ENCODE results near the gene CCDC40.

The CCDC40 gene

DNA sequence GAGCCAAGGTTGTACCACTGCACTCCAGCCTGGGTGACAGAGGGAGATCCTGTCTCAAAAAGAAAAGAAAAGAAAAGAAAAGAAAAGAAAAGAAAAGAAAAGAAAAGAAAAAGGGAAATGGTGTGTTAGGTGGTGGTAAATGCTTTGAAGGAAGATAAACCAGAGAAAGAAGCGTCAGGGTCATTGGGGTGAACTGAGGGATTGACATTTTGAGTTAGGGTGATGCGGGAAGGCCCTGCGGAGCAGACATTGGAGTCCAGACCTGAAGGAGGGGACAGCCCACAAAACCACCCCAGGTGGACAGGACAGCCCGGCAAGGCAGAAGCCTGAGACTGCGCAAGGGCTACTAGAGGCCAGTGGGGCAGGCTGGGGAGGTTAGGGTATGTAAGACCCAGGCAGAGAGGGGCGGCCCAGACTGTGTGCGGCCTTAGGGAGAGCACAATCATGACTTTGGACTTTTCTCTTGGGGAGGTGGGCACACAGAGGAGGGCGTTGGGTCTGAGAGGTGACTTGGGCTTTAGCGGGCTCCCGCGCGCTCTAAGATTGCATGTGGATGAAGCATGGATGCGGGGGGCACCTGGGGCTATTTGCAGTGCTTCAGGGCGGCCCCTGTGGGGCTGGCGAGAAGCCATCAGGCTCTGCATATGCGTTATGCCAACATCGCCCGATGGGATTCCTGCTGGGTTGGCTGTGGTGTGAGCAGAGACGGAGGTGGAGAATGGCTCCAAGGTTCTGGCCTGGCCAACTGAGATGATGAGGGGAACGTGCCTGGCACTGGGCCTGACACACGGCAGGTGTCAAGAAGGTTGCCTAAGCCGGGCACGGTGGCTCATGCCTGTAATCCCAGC is 61.6 kb downstream of the CCDC40 start:
- DNase-seq (ENCODE audit: extremely low read depth in 1 of 2, low read depth in 1 of 2): no peak

DNA sequence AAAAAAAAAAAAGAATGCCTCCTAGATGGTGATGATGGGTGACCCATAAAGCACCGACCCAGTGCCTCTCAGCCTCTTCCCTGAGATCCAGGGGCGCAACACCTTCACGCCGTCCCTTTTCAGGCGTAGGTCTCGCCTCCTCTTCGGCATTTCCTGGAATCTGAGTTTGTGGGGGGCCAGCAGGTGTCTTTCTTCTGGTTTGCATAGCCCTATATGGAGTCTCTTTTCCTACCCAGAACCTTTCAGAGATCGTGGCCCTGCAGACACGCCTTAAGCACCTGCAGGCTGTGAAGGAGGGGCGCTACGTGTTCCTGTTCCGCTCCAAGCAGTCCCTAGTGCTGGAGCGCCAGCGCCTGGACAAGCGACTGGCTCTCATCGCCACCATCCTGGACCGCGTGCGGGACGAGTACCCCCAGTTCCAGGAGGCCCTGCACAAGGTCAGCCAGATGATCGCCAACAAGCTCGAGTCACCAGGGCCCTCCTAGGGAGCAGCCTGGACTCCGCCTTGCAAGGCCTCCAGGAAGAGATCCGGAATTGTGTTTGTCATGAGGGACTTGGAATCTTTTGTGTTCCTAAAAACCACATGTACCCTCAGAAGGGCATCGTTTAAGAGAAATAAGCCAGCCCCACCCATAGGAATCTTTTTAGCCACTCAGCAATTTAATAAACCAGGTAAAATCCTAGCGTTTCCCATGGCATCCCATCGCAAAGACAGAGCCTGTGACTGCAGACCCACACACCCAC is 63.0 kb downstream of the CCDC40 start:
- DNase-seq (ENCODE audit: extremely low read depth in 1 of 2, low read depth in 1 of 2): no peak

DNA sequence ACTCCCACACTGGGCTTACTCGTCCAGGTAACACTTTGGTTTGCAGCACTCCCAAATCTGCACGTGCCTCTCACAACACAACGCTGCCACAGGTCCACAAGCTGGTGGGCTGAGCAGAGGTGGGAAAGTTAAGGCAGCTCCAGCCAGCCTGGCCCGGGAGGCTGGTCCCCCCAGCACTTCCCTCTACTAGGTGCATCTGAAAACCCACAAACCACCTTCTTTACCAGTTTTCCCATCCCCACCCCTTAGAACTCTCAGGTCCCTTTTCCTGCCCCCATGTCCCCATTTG is 63.5 kb downstream of the CCDC40 start:
- no peak for DNase-seq (ENCODE audit: extremely low read depth in 1 of 2, low read depth in 1 of 2)

DNA sequence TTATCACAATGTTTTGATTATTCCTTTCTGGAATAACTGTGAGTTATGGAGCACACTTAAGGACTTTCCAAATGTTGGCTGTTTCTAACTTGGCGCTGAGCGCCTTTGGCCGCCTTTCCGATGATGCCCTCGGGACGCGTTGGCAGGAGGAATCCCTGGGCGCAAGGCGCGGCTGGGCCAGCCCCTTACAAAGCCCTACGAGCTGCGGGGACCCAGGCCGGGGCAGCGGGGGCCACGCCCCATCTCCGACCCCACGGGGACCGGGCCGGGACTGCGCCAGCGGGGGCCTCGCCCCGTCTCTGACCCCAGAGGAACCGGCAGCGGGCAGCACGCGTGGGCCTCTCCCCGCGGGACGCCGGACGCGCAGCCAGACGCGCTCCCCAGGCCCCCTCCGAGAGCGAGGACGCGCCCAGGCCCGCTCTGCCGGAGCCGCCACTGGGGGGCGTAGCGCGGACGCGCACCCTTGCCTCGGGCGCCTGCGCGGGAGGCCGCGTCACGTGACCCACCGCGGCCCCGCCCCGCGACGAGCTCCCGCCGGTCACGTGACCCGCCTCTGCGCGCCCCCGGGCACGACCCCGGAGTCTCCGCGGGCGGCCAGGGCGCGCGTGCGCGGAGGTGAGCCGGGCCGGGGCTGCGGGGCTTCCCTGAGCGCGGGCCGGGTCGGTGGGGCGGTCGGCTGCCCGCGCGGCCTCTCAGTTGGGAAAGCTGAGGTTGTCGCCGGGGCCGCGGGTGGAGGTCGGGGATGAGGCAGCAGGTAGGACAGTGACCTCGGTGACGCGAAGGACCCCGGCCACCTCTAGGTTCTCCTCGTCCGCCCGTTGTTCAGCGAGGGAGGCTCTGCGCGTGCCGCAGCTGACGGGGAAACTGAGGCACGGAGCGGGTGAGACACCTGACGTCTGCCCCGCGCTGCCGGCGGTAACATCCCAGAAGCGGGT is 64.8 kb downstream of the CCDC40 start, which contains the start of gene GAA:
TSS of gene GAA (plus strand) at position 571 of the 935 bp plus-strand sequence. CDS start 3,006 bp downstream, outside the sequence.
- peak; percentile 66 to 79 for DNase-seq (ENCODE audit: extremely low read depth in 1 of 2, low read depth in 1 of 2)

DNA sequence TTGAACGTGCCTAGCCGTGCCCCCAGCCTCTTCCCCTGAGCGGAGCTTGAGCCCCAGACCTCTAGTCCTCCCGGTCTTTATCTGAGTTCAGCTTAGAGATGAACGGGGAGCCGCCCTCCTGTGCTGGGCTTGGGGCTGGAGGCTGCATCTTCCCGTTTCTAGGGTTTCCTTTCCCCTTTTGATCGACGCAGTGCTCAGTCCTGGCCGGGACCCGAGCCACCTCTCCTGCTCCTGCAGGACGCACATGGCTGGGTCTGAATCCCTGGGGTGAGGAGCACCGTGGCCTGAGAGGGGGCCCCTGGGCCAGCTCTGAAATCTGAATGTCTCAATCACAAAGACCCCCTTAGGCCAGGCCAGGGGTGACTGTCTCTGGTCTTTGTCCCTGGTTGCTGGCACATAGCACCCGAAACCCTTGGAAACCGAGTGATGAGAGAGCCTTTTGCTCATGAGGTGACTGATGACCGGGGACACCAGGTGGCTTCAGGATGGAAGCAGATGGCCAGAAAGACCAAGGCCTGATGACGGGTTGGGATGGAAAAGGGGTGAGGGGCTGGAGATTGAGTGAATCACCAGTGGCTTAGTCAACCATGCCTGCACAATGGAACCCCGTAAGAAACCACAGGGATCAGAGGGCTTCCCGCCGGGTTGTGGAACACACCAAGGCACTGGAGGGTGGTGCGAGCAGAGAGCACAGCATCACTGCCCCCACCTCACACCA is 65.7 kb downstream of the CCDC40 start:
- DNase-seq (ENCODE audit: extremely low read depth in 1 of 2, low read depth in 1 of 2): no peak

DNA sequence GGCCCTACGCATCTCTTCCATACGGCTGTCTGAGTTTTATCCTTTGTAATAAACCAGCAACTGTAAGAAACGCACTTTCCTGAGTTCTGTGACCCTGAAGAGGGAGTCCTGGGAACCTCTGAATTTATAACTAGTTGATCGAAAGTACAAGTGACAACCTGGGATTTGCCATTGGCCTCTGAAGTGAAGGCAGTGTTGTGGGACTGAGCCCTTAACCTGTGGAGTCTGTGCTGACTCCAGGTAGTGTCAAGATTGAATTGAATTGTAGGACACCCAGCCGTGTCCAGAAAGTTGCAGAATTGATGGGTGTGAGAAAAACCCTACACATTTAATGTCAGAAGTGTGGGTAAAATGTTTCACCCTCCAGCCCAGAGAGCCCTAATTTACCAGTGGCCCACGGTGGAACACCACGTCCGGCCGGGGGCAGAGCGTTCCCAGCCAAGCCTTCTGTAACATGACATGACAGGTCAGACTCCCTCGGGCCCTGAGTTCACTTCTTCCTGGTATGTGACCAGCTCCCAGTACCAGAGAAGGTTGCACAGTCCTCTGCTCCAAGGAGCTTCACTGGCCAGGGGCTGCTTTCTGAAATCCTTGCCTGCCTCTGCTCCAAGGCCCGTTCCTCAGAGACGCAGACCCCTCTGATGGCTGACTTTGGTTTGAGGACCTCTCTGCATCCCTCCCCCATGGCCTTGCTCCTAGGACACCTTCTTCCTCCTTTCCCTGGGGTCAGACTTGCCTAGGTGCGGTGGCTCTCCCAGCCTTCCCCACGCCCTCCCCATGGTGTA is 66.4 kb downstream of the CCDC40 start:
- no peak for DNase-seq (ENCODE audit: extremely low read depth in 1 of 2, low read depth in 1 of 2)

DNA sequence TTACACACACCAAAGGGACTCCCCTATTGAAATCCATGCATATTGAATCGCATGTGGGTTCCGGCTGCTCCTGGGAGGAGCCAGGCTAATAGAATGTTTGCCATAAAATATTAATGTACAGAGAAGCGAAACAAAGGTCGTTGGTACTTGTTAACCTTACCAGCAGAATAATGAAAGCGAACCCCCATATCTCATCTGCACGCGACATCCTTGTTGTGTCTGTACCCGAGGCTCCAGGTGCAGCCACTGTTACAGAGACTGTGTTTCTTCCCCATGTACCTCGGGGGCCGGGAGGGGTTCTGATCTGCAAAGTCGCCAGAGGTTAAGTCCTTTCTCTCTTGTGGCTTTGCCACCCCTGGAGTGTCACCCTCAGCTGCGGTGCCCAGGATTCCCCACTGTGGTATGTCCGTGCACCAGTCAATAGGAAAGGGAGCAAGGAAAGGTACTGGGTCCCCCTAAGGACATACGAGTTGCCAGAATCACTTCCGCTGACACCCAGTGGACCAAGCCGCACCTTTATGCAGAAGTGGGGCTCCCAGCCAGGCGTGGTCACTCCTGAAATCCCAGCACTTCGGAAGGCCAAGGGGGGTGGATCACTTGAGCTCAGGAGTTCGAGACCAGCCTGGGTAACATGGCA is 67.1 kb downstream of the CCDC40 start:
- no peak for DNase-seq (ENCODE audit: extremely low read depth in 1 of 2, low read depth in 1 of 2)

DNA sequence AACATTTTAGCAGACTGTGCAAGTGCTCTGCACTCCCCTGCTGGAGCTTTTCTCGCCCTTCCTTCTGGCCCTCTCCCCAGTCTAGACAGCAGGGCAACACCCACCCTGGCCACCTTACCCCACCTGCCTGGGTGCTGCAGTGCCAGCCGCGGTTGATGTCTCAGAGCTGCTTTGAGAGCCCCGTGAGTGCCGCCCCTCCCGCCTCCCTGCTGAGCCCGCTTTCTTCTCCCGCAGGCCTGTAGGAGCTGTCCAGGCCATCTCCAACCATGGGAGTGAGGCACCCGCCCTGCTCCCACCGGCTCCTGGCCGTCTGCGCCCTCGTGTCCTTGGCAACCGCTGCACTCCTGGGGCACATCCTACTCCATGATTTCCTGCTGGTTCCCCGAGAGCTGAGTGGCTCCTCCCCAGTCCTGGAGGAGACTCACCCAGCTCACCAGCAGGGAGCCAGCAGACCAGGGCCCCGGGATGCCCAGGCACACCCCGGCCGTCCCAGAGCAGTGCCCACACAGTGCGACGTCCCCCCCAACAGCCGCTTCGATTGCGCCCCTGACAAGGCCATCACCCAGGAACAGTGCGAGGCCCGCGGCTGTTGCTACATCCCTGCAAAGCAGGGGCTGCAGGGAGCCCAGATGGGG is 68.0 kb downstream of the CCDC40 start:
- no peak for DNase-seq (ENCODE audit: extremely low read depth in 1 of 2, low read depth in 1 of 2)

DNA sequence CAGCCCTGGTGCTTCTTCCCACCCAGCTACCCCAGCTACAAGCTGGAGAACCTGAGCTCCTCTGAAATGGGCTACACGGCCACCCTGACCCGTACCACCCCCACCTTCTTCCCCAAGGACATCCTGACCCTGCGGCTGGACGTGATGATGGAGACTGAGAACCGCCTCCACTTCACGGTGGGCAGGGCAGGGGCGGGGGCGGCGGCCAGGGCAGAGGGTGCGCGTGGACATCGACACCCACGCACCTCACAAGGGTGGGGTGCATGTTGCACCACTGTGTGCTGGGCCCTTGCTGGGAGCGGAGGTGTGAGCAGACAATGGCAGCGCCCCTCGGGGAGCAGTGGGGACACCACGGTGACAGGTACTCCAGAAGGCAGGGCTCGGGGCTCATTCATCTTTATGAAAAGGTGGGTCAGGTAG is 68.5 kb downstream of the CCDC40 start:
- no peak for DNase-seq (ENCODE audit: extremely low read depth in 1 of 2, low read depth in 1 of 2)

DNA sequence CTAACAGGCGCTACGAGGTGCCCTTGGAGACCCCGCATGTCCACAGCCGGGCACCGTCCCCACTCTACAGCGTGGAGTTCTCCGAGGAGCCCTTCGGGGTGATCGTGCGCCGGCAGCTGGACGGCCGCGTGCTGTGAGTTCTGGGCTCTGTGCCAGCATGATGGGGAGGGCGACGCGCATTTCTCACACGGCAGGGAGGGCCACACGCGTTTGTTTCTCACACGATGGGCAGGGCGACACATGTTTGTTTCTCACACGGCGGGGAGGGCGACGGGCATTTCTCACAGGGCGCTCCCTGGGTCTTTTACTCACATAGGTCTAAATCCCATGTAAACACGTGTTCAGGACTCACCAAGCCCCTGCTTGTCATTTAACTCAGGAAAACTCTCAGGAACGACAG is 69.3 kb downstream of the CCDC40 start:
- no peak for DNase-seq (ENCODE audit: extremely low read depth in 1 of 2, low read depth in 1 of 2)

DNA sequence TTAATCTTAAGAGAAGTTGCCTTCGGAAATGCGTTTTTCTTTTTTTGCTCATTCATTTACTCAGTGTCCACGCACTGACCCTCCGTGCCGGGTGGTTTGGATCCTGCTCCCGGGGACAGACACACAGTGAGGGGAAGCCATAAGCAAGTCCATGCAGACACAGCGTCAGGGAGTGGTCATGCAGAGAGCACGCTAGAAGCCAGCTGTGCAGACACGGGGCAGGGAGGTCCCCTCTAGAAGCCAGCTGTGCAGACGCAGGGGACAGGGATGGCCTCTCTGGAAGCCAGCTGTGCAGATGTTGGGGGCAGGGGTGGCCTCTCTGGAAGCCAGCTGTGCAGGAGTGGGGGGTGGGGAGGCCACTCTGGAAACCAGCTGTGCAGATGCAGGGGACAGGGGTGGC is 69.7 kb downstream of the CCDC40 start:
- DNase-seq (ENCODE audit: extremely low read depth in 1 of 2, low read depth in 1 of 2): no peak

DNA sequence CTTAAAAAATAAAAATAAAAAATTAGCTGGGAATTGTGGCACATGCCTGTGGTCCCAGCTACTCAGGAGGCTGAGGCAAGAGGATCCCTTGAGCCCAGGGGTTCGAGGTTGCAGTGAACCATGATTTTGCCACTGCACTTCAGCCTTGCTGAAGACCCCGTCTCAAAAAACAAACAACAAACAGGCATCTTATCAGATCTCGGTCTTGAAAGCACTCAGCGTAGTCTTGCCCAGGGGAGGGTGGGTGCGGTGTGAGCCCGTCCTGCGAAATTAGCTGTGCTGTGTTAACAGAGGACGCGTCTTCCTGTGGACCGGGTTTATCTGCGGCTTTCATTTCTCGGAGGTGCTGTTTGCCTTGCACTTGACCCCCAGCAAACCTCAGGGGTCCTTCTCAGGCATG is 70.3 kb downstream of the CCDC40 start:
- no peak for DNase-seq (ENCODE audit: extremely low read depth in 1 of 2, low read depth in 1 of 2)

DNA sequence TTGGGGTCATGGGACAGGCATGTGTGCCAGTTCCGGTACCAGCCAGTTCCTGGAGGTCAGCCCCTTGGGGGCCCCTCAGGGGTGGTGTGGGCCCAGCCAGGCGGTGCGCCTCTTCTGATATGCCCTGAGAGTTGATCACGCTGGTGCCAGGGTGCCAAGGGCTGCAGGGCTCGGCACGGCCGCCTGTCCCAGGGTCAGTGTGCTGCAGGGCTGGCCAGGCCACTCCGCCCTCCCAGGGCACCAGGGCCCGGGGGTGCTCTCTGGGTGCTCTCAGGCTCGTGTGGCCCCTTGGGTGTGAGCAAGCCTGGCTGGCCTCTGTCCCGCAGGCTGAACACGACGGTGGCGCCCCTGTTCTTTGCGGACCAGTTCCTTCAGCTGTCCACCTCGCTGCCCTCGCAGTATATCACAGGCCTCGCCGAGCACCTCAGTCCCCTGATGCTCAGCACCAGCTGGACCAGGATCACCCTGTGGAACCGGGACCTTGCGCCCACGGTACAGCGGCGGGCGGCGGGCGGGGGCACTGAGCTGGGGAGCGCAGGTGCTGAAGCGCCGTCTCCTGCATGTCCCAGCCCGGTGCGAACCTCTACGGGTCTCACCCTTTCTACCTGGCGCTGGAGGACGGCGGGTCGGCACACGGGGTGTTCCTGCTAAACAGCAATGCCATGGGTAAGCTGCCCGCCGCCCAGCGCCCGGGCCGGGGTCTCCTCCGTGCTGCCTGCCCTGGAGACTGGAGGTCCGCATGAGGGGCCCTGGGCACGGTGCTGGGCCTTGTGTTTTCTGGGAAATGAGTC is 71.0 kb downstream of the CCDC40 start:
- no peak for DNase-seq (ENCODE audit: extremely low read depth in 1 of 2, low read depth in 1 of 2)

DNA sequence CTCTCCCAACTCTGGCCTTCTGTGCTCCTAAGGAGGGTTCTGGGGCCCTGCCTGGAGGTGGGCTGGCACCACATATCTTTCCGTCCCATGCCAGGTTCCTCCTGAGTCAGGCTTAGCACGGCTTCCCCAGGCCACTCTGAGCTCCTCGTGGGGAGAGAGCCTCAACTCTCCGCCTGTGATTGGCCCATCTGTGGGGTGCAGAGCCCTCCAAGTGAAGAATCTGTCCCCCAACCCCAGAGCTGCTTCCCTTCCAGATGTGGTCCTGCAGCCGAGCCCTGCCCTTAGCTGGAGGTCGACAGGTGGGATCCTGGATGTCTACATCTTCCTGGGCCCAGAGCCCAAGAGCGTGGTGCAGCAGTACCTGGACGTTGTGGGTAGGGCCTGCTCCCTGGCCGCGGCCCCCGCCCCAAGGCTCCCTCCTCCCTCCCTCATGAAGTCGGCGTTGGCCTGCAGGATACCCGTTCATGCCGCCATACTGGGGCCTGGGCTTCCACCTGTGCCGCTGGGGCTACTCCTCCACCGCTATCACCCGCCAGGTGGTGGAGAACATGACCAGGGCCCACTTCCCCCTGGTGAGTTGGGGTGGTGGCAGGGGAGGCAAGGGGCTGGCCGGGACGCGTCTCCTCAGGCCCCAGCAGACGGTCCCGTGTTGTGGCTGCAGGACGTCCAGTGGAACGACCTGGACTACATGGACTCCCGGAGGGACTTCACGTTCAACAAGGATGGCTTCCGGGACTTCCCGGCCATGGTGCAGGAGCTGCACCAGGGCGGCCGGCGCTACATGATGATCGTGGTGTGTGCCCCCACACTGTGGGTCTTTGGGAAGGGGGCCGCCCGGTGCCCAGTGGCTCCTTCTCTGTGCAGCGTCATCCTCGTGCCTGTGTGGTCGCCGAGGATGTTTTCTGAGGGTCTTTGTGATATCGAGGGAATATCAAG is 71.9 kb downstream of the CCDC40 start:
- no peak for DNase-seq (ENCODE audit: extremely low read depth in 1 of 2, low read depth in 1 of 2)

DNA sequence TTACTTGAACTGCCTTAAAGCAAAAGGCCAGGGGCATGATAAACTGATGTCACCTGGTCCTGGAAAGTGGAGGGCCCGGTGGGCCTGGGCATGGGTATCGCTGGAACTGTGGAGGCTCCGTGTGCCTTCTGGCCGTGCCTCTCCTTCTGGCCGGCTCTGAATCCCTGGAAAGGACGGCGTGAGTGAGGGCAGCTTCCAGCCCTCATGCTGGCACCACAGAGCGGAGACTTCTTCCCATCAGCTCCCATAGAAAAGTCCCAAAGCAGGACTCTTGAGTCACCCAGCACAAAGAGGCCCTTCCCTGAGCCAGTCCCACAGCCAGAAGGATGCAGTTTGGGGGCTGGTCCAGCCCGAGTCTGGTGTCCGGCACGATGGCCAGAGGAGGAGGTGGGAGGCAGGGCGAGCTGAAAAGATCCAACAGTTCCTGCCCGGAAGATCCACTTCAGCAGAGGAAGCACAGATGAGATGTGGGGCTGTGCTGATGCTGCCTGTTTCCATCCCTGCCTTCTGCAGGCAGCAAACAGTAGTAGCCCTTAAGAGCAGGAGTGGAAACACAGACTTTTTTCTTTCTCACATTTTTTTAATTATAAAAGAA is 72.7 kb downstream of the CCDC40 start:
- no peak for DNase-seq (ENCODE audit: extremely low read depth in 1 of 2, low read depth in 1 of 2)

DNA sequence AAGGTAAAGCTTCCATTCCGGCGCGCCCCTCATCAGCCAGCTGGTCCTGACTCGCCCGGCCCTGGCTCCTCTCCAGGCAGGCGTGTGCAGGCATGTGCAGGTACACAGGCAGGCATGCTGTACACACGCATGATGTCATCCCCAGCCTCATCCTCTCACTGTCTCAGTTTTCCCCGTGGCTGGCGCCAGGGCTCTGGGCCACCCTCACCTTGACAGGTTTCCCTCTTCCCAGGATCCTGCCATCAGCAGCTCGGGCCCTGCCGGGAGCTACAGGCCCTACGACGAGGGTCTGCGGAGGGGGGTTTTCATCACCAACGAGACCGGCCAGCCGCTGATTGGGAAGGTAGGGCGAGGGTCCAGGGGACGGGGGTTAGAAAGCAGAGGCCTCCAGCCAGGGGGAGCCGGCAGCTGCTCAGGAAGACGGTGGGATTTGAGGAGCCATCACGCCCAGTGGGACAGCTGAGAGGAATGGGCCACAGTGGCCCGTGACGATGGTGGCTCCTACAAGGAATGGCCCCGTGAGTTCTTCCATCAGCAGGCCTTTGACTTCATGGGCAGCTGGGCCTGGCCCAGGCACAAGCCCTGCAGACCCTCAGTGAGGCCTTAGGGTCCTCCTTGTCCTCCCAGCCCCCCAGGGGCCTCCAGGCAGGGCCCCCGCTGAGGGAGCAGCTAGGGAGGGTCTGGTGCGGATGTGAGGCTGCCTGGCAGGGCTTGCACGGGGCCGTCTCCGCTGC is 73.4 kb downstream of the CCDC40 start:
- no peak for DNase-seq (ENCODE audit: extremely low read depth in 1 of 2, low read depth in 1 of 2)
